Osteoblast (primary cell): ENCODE measurements around the gene SETD6. TPM values are rescaled to one million over a fixed set of nuclear protein-coding genes. Genes with fewer than 3 reads are reported as not detected.

Source experiments
- DNase-seq: peaks from one replicate; pipeline ENCODE4 v3.0.0; 2011; ENCODE audit warnings: low spot score, mixed read lengths; ENCODE audit not compliant: insufficient read length; ENCODE audit errors: missing footprints
- H2AFZ ChIP-seq: 2 replicates; pipeline ENCODE4 v1.6.0; 2011; ENCODE audit warnings: mild to moderate bottlenecking, low read length
- H3K27ac ChIP-seq: 2 replicates; pipeline ENCODE4 v1.5.1; 2011; ENCODE audit warnings: mild to moderate bottlenecking, low read depth, low read length, moderate library complexity
- H3K27me3 ChIP-seq: 2 replicates; pipeline ENCODE4 v1.6.0; 2012; ENCODE audit warnings: mild to moderate bottlenecking, control low read depth, inconsistent platforms, low read length, moderate library complexity; ENCODE audit not compliant: insufficient read depth
- H3K36me3 ChIP-seq: 2 replicates; pipeline ENCODE4 v1.5.1; 2011; ENCODE audit warnings: mild to moderate bottlenecking, low read length, control low read depth, moderate library complexity; ENCODE audit not compliant: insufficient read depth
- H3K4me1 ChIP-seq: 2 replicates; pipeline ENCODE4 v1.5.1; 2011; ENCODE audit warnings: mild to moderate bottlenecking, low read length, control low read depth, moderate library complexity; ENCODE audit not compliant: insufficient read depth
- H3K4me2 ChIP-seq: 2 replicates; pipeline ENCODE4 v1.6.0; 2011; ENCODE audit warnings: mild to moderate bottlenecking, low read length; ENCODE audit not compliant: insufficient read depth
- H3K4me3 ChIP-seq: fragments of 200-600 bp; sonication (generic); 3 replicates; pipeline ENCODE4 v1.5.1; 2012; ENCODE audit warnings: mild to moderate bottlenecking, low read length, inconsistent platforms; ENCODE audit not compliant: insufficient read depth
- H3K79me2 ChIP-seq: 2 replicates; pipeline ENCODE4 v1.6.0; 2012; ENCODE audit warnings: mild to moderate bottlenecking, low read length, control low read depth, inconsistent platforms; ENCODE audit not compliant: insufficient read depth
- H3K9me3 ChIP-seq: 2 replicates; pipeline ENCODE4 v1.5.1; 2011; ENCODE audit warnings: low read depth, low read length, control low read depth
- H4K20me1 ChIP-seq: 2 replicates; pipeline ENCODE4 v1.6.0; 2012; ENCODE audit warnings: mild to moderate bottlenecking, low read length, control low read depth; ENCODE audit not compliant: insufficient read depth
- CTCF ChIP-seq: IDR thresholded peaks from 2 replicates; pipeline ENCODE4 v1.5.1; 2011; ENCODE audit warnings: mild to moderate bottlenecking, low read depth, low read length, moderate library complexity; ENCODE audit errors: extremely low read depth
- total RNA-seq: library from RNA; depleted of rRNA; stranded (reverse); fragments of >200 nt; gene quantifications from 2 replicates; pipeline ENCODE4 v1.2.3, GENCODE V29; 2012

SETD6 gene
- total RNA-seq, 1 donor, result 12.3 TPM

- peaks cover 10% of the 10 kb centered on the region for H4K20me1 ChIP-seq
- peaks cover 36% of the 10 kb centered on the region for H3K36me3 ChIP-seq
- H3K4me2 ChIP-seq, result peak overlapping the region; percentile 91
- no peak for TF ChIP-seq CTCF
- peaks cover 8% of the 10 kb centered on the region for H3K4me1 ChIP-seq
- no peaks in the 10 kb centered on the region for H3K9me3 ChIP-seq
- H3K4me3 ChIP-seq, result peak overlapping the region; percentile 75
- no peaks in the 10 kb centered on the region for H3K27me3 ChIP-seq
- no peak overlapping the region for H2AFZ ChIP-seq
- peaks cover 6% of the 10 kb centered on the region for H3K79me2 ChIP-seq
- DNase-seq, result peak; percentile 76
- peak overlapping the region; percentile 26 for H3K27ac ChIP-seq
Observed at GRCh38 chr16:58515871-58516767, 802 bp downstream of the SETD6 start.

- Histone ChIP-seq H2AFZ (no peak overlapping the region), H3K79me2 (peaks cover 6% of the 10 kb centered on the region), H3K9me3 (no peaks in the 10 kb centered on the region), H3K36me3 (peaks cover 42% of the 10 kb centered on the region), H3K27ac (no peak overlapping the region), H4K20me1 (peaks cover 10% of the 10 kb centered on the region), H3K4me2 (no peak overlapping the region), H3K27me3 (no peaks in the 10 kb centered on the region), H3K4me1 (peaks cover 8% of the 10 kb centered on the region), H3K4me3 (no peak overlapping the region)
- TF ChIP-seq CTCF, result no peak
- peak; percentile 62 for DNase-seq
Observed at GRCh38 chr16:58516768-58517107, 1.4 kb downstream of the SETD6 start.

DNA sequence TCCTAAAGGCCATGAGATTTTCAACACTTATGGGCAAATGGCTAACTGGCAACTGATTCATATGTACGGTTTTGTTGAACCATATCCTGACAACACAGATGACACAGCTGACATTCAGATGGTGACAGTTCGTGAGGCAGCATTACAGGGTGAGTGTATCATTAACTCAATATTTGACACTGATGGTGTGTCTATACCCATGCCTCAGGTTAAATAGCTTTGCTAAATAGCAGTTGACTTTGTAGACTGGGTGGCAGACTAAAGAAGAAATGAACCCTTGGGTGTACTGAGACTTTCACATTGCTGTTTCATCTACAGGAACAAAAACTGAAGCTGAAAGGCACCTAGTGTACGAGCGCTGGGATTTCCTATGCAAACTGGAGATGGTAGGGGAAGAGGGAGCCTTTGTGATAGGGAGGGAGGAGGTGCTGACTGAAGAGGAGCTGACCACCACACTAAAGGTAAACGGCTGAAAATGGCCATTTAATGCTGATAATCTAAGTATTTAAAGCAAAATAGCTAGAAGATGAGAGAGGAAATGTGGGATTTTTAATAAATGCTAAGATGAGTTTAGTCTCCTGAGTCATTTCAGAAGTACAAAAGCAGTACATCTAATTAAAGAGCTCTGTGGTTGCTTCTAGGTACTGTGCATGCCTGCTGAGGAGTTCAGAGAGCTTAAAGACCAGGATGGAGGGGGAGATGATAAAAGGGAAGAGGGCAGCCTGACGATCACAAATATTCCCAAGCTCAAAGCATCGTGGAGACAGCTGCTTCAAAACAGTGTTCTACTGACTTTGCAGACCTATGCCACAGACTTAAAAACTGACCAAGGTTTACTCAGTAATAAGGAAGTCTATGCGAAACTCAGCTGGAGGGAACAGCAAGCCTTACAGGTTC, 3.0 kb downstream of the SETD6 start:
- peaks cover 58% of the 10 kb centered on the region for H3K36me3 ChIP-seq
- DNase-seq, result peak; percentile 68

More for the DNA sequence above, 3.0 kb downstream of the SETD6 start:
- Histone ChIP-seq H3K4me1 (peaks cover 8% of the 10 kb centered on the region), H3K4me2 (no peak overlapping the region), H3K27me3 (no peaks in the 10 kb centered on the region), H3K9me3 (no peaks in the 10 kb centered on the region), H2AFZ (no peak overlapping the region), H3K27ac (no peak overlapping the region), H4K20me1 (peaks cover 13% of the 10 kb centered on the region), H3K79me2 (peaks cover 6% of the 10 kb centered on the region), H3K4me3 (no peak overlapping the region)
- no peak for TF ChIP-seq CTCF
